B cell (primary cell): ENCODE results near the gene ADCY7. TPM values are rescaled to one million over a fixed set of nuclear protein-coding genes. Genes with fewer than 3 reads are reported as not detected.

ENCODE experiments used
- ATAC-seq: fragments of 200-7000 bp; cut with Tn5 transposase; one replicate; pipeline ENCODE4 v1.10.0; 2021; ENCODE audit warnings: low read depth, mild to moderate bottlenecking, moderate number of reproducible peaks, moderate library complexity
- CTCF ChIA-PET: fragments of 350-600 bp; sonication (Branson Sonifier 250); formaldehyde crosslinking; loops from one replicate; lab custom pipeline; 2021; ENCODE audit warnings: antibody characterized with exemption, inconsistent platforms; lab: Charles Lee
- POLR2A ChIA-PET: fragments of 350-600 bp; sonication (Branson Sonifier 250); formaldehyde crosslinking; loops from one replicate; lab custom pipeline; 2021; ENCODE audit warnings: antibody characterized with exemption; lab: Charles Lee
- DNase-seq: peaks from one replicate; pipeline ENCODE4 v3.0.0; 2013
- H2AFZ ChIP-seq: 2 replicates; pipeline ENCODE4 v1.6.1; 2012; ENCODE audit warnings: mild to moderate bottlenecking, low read depth, low read length; ENCODE audit not compliant: insufficient read depth, poor library complexity, severe bottlenecking
- H3K27ac ChIP-seq, 2 donors: 1 replicate in 1 of 2; 2 replicates in 1 of 2; pipeline ENCODE4 v1.5.1; 2012 to 2013; ENCODE audit warnings: low read length in 2 of 2, mild to moderate bottlenecking in 2 of 2, moderate library complexity in 1 of 2
- H3K27me3 ChIP-seq, 4 experiments: fragments of 200-600 bp in 1 of 4; sonication (generic) in 1 of 4; replicated peaks in 1 of 4; 1 replicate in 2 of 4; 2 replicates in 2 of 4; pipeline versions ENCODE4 v1.6.1 to v1.7.0; 2013 to 2016; ENCODE audit warnings: low read length in 3 of 4, mild to moderate bottlenecking in 2 of 4, mixed read lengths in 1 of 4, moderate library complexity in 1 of 4; ENCODE audit not compliant: insufficient read depth in 4 of 4, control insufficient read depth in 3 of 4; ENCODE audit errors: control extremely low read depth in 1 of 4
- H3K36me3 ChIP-seq, 2 experiments: replicated peaks in 1 of 2; 1 replicate in 1 of 2; 2 replicates in 1 of 2; pipeline versions ENCODE4 v1.6.1 to v1.7.1; 2013; ENCODE audit warnings: low read length in 1 of 2; ENCODE audit not compliant: insufficient read depth in 2 of 2, control insufficient read depth in 1 of 2; ENCODE audit errors: control extremely low read depth in 1 of 2, extremely low read depth in 1 of 2
- H3K4me1 ChIP-seq, 2 donors: fragments of 200-600 bp in 1 of 2; sonication (generic) in 1 of 2; 1 replicate in 1 of 2; 2 replicates in 1 of 2; pipeline versions ENCODE4 v1.5.1 to v1.6.1; 2013 to 2017; ENCODE audit warnings: low read length in 2 of 2; ENCODE audit not compliant: control insufficient read depth in 2 of 2, insufficient read depth in 2 of 2
- H3K4me2 ChIP-seq: replicated peaks from 2 replicates; pipeline ENCODE3; 2012; ENCODE audit warnings: mild to moderate bottlenecking, low read depth, low read length; ENCODE audit not compliant: poor library complexity, severe bottlenecking
- H3K4me3 ChIP-seq, 5 experiments: fragments of 200-600 bp in 1 of 5; sonication (generic) in 1 of 5; 1 replicate in 3 of 5; 2 replicates in 2 of 5; pipeline versions ENCODE4 v1.5.1 to v1.7.0; 2011 to 2016; ENCODE audit warnings: low read length in 4 of 5, mild to moderate bottlenecking in 4 of 5, low read depth in 2 of 5, control low read depth in 1 of 5, moderate library complexity in 1 of 5; ENCODE audit not compliant: insufficient read depth in 1 of 5; ENCODE audit errors: control extremely low read depth in 1 of 5, extremely low read depth in 1 of 5
- H3K79me2 ChIP-seq: fragments of 200-600 bp; sonication (generic); one replicate; pipeline ENCODE4 v1.6.0; 2016; ENCODE audit warnings: low read length; ENCODE audit not compliant: control insufficient read depth, insufficient read depth
- H3K9ac ChIP-seq: fragments of 200-600 bp; sonication (generic); 2 replicates; pipeline ENCODE4 v1.6.1; 2017; ENCODE audit warnings: mild to moderate bottlenecking, low read length, moderate library complexity
- H3K9me3 ChIP-seq, 3 donors: one replicate each; pipeline versions ENCODE4 v1.6.1 to v1.7.1; 2013; ENCODE audit warnings: low read length in 2 of 3; ENCODE audit not compliant: control insufficient read depth in 2 of 3, insufficient read depth in 1 of 3; ENCODE audit errors: control extremely low read depth in 1 of 3
- H4K20me1 ChIP-seq: 2 replicates; pipeline ENCODE4 v1.6.0; 2012; ENCODE audit warnings: mild to moderate bottlenecking, low read length; ENCODE audit not compliant: insufficient read depth, control insufficient read depth, poor library complexity, severe bottlenecking
- H3K27ac Mint-ChIP-seq: one replicate; pipeline ENCODE4 v1.8.0; 2021; ENCODE audit warnings: mixed read lengths
- H3K27me3 Mint-ChIP-seq: one replicate; pipeline ENCODE4 v1.8.0; 2021; ENCODE audit warnings: mixed read lengths
- H3K4me1 Mint-ChIP-seq: one replicate; pipeline ENCODE4 v1.8.0; 2021; ENCODE audit warnings: mixed read lengths
- H3K4me3 Mint-ChIP-seq: one replicate; pipeline ENCODE4 v1.8.0; 2021; ENCODE audit warnings: mixed read lengths
- H3K9me3 Mint-ChIP-seq: one replicate; pipeline ENCODE4 v1.8.0; 2022; ENCODE audit warnings: mixed read lengths; ENCODE audit not compliant: insufficient read depth
- CTCF ChIP-seq: fragments of 200-600 bp; IDR thresholded peaks from one replicate; pipeline ENCODE4 v1.8.0; 2022; ENCODE audit warnings: antibody characterized with exemption, mild to moderate bottlenecking
- EZH2 ChIP-seq: IDR thresholded peaks from 2 replicates; pipeline ENCODE4 v1.6.1; 2012; ENCODE audit warnings: borderline replicate concordance, low read depth, mild to moderate bottlenecking, moderate library complexity, low read length; ENCODE audit not compliant: insufficient read depth, poor library complexity, severe bottlenecking
- WGBS: methylation state at CpG from one replicate; pipeline ENCODE4 v1.1.5; 2013; ENCODE audit warnings: missing lambda C conversion rate; ENCODE audit not compliant: insufficient coverage; 5-methylcytosine and 5-hydroxymethylcytosine counted together
- intact Hi-C: fragments of 100-400 bp; cut with micrococcal nuclease; formaldehyde crosslinking; loops from one replicate; pipeline ENCODE4 v1.10.0; 2022
- polyA plus RNA-seq: library from polyadenylated mRNA; depleted of rRNA; stranded (reverse); fragments of >200 nt; gene quantifications from 2 replicates; pipeline ENCODE4 v1.2.3, GENCODE V29; 2012
- total RNA-seq, 2 donors: library from RNA; stranded (reverse); fragments of 120-200 nt in 1 of 2; gene quantifications; 1 replicate in 1 of 2; 2 replicates in 1 of 2; pipeline versions ENCODE4 v1.2.3 to v1.2.4, GENCODE V29; 2013 to 2022

Gene ADCY7
- total and polyA plus RNA-seq, 2 donors (not counting 1 experiment from before 2014, with no cell fraction given) = 78.4 to 207 TPM

DNA sequence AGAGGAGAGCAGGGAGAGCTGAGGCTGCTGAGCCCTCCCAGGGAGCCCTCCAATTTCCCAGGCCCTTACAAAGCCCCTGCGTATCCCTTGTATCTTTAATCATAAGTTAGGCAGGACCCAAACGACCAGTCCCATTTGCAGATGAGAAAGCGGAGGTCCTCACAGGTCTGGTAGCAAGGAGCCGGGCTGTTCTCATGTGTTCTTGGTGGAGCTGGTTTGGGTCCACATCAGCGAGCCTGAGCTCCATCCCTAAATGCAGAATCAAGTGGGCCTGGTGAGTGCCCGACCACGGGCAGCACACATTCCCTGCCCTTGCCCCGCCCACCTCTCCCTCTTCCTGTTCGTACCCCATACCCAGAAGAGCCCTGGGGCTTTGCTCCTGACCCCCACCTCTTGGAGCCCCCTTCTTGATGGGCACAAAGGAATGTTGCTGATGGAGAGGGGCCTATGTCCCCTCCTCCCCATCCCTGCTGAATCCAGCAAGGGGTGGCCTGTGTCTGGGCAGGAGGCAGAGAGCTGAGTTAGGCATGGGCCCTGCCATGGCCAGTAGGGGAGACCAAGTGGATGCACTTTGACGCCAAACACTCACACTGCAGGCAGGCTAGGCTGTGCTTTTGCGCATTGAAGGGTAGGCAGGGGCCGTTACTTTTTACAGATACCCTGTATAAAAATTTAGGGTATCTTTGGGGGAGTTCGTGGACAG, 18.3 kb upstream of the ADCY7 start:
- DNase-seq (no peak), ATAC-seq (no peak)
- H3K27me3 Mint-ChIP-seq = no peaks in the 10 kb centered on the region
- H3K27me3 ChIP-seq = peaks cover 0 to 11% (median 4%) of the 10 kb centered on the region in 4 experiments
- no peaks in the 10 kb centered on the region for H3K9me3 ChIP-seq
- TF ChIP-seq CTCF (no peak), EZH2 (no peak)
- intact Hi-C loops = loop anchor here (2.0 kb wide), 2 partner anchors 27 to 35 kb away; no protein-coding TSS in a partner anchor
- H3K27ac ChIP-seq = no peak overlapping the region
- H3K9ac ChIP-seq = no peak overlapping the region
- H3K4me1 ChIP-seq = peaks cover 6 to 15% of the 10 kb centered on the region in 2 donors
- H3K79me2 ChIP-seq = no peaks in the 10 kb centered on the region
- H3K4me2 ChIP-seq = no peak overlapping the region
- H3K4me1 Mint-ChIP-seq = peaks cover 11% of the 10 kb centered on the region
- H3K4me3 Mint-ChIP-seq = peak overlapping the region; percentile 61
- H4K20me1 ChIP-seq = no peaks in the 10 kb centered on the region
- POLR2A ChIA-PET = interaction anchor here (1.2 to 1.5 kb wide), 2 partner anchors 20 to 25 kb away, joined by 4 to 5 read pairs; no protein-coding TSS in a partner anchor
- WGBS = 94% methylated on average over 10 of the region's 13 CpGs
- no peaks in the 10 kb centered on the region for H3K9me3 Mint-ChIP-seq
- CTCF ChIA-PET = interaction anchor here (1.5 to 3.5 kb wide), 3 partner anchors 26 to 106 kb away, joined by 6 to 20 read pairs (median 6); no protein-coding TSS in a partner anchor
- no peaks in the 10 kb centered on the region for H3K36me3 ChIP-seq
- H3K27ac Mint-ChIP-seq = no peak overlapping the region
- no peak overlapping the region for H3K4me3 ChIP-seq
- no peak overlapping the region for H2AFZ ChIP-seq

DNA sequence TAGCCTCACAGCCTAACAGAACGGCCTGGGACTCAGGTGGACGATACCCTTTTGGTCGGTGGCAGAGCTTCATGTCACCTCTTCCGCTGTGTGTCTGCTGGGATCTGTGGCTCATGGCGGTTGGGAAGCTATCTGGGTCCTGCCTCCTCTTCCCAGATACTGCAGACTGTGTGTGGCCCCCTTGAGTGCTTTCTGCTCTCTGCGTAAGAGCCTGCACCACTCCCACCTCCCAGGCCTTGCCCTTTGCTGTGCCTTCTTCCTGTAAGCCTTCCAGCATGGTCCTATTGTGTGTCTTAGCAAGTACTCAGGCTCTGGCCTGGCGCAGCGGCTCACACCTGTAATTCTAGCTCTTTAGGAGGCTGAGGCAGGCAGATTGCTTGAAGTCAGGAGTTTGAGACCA, 17.5 kb upstream of the ADCY7 start:
- no peaks in the 10 kb centered on the region for H3K79me2 ChIP-seq
- H3K9me3 Mint-ChIP-seq = no peaks in the 10 kb centered on the region
- no peaks in the 10 kb centered on the region for H3K36me3 ChIP-seq
- no peak overlapping the region for H2AFZ ChIP-seq
- CTCF ChIA-PET = interaction anchor here (1.0 kb wide), 1 partner anchor 25 kb away, joined by 3 read pairs; no protein-coding TSS in a partner anchor
- no peaks in the 10 kb centered on the region for H4K20me1 ChIP-seq
- peaks cover 0 to 11% (median 4%) of the 10 kb centered on the region in 4 experiments for H3K27me3 ChIP-seq
- H3K27ac Mint-ChIP-seq = no peak overlapping the region
- no peak overlapping the region for H3K4me2 ChIP-seq
- no peak overlapping the region for H3K4me3 Mint-ChIP-seq
- no peaks in the 10 kb centered on the region for H3K27me3 Mint-ChIP-seq
- peaks cover 6 to 15% of the 10 kb centered on the region in 2 donors for H3K4me1 ChIP-seq
- POLR2A ChIA-PET = interaction anchor here (0.8 to 1.2 kb wide), 2 partner anchors 19 to 25 kb away, joined by 4 to 5 read pairs; no protein-coding TSS in a partner anchor
- 100% methylated on average over 7 of the region's 8 CpGs for WGBS
- DNase-seq (no peak), ATAC-seq (no peak)
- intact Hi-C loops = no loop called here
- H3K9ac ChIP-seq = no peak overlapping the region
- no peaks in the 10 kb centered on the region for H3K9me3 ChIP-seq
- TF ChIP-seq EZH2 = no peak
- TF ChIP-seq CTCF = no peak
- H3K4me3 ChIP-seq = no peak overlapping the region
- peaks cover 11% of the 10 kb centered on the region for H3K4me1 Mint-ChIP-seq
- no peak overlapping the region for H3K27ac ChIP-seq
